GM23248 (cell line): ENCODE results near the gene INAFM1. TPM values are rescaled to one million over a fixed set of nuclear protein-coding genes. Genes with fewer than 3 reads are reported as not detected.

Experiments
- DNase-seq: peaks from one replicate; pipeline ENCODE4 v3.0.0-alpha.2; 2015
- H2AFZ ChIP-seq: fragments of 200-600 bp; sonication (generic); 2 replicates; pipeline ENCODE4 v1.6.1; 2016; ENCODE audit warnings: antibody characterized with exemption
- H3F3A ChIP-seq: fragments of 200-600 bp; sonication (generic); 2 replicates; pipeline ENCODE4 v1.6.1; 2016; ENCODE audit warnings: mild to moderate bottlenecking, antibody characterized with exemption, mixed run types; ENCODE audit not compliant: insufficient read depth
- H3K27ac ChIP-seq: fragments of 200-600 bp; sonication (generic); 2 replicates; pipeline ENCODE4 v1.5.1; 2016; ENCODE audit warnings: mild to moderate bottlenecking
- H3K27me3 ChIP-seq: fragments of 200-600 bp; sonication (generic); replicated peaks from 2 replicates; pipeline ENCODE4 v1.6.1; 2016; ENCODE audit warnings: mild to moderate bottlenecking; ENCODE audit not compliant: insufficient read depth
- H3K36me3 ChIP-seq: fragments of 200-600 bp; sonication (generic); 2 replicates; pipeline ENCODE4 v1.6.1; 2016; ENCODE audit warnings: low read depth, mild to moderate bottlenecking
- H3K4me1 ChIP-seq: fragments of 200-600 bp; sonication (generic); 2 replicates; pipeline ENCODE4 v1.6.1; 2016; ENCODE audit warnings: mild to moderate bottlenecking; ENCODE audit not compliant: insufficient read depth
- H3K4me2 ChIP-seq: fragments of 200-600 bp; sonication (generic); one replicate; pipeline ENCODE4 v1.6.1; 2016; ENCODE audit warnings: mild to moderate bottlenecking; ENCODE audit not compliant: unreplicated experiment
- H3K4me3 ChIP-seq: fragments of 200-600 bp; sonication (generic); 2 replicates; pipeline ENCODE4 v1.5.1; 2016; ENCODE audit warnings: mild to moderate bottlenecking
- H3K79me2 ChIP-seq: fragments of 200-600 bp; sonication (generic); 2 replicates; pipeline ENCODE4 v1.6.1; 2016; ENCODE audit warnings: mild to moderate bottlenecking; ENCODE audit not compliant: insufficient read depth
- H3K9ac ChIP-seq: fragments of 200-600 bp; sonication (generic); 2 replicates; pipeline ENCODE4 v1.6.1; 2016; ENCODE audit warnings: mild to moderate bottlenecking
- H3K9me2 ChIP-seq: fragments of 200-600 bp; sonication (generic); 2 replicates; pipeline ENCODE4 v1.6.1; 2016; ENCODE audit warnings: mixed run types, mild to moderate bottlenecking, moderate library complexity; ENCODE audit not compliant: insufficient read depth
- H3K9me3 ChIP-seq: fragments of 200-600 bp; sonication (generic); one replicate; pipeline ENCODE4 v1.6.1; 2017; ENCODE audit warnings: low read depth
- H4K20me1 ChIP-seq: fragments of 200-600 bp; sonication (generic); 2 replicates; pipeline ENCODE4 v1.6.0; 2016; ENCODE audit not compliant: insufficient read depth
- EZH2 ChIP-seq: fragments of 200-600 bp; sonication (generic); IDR thresholded peaks from 2 replicates; pipeline ENCODE4 v1.6.1; 2018; ENCODE audit warnings: antibody characterized with exemption, mild to moderate bottlenecking; ENCODE audit not compliant: insufficient read depth, poor library complexity, severe bottlenecking
- EZH2phosphoT487 ChIP-seq: fragments of 200-600 bp; sonication (generic); IDR thresholded peaks from 2 replicates; pipeline ENCODE4 v1.6.1; 2018; ENCODE audit warnings: antibody characterized with exemption, moderate library complexity, mild to moderate bottlenecking, low read depth; ENCODE audit not compliant: insufficient read depth
- WGBS, 2 experiments: methylation state at CpG; one replicate each; pipeline ENCODE4 v1.1.6; 2015 to 2017; ENCODE audit warnings: low lambda C conversion rate in 2 of 2, low coverage in 1 of 2; ENCODE audit errors: missing lambda C conversion rate in 2 of 2; 5-methylcytosine and 5-hydroxymethylcytosine counted together
- in situ Hi-C: fragments of 300-500 bp; cut with MboI; formaldehyde crosslinking; loops from 2 replicates; pipeline ENCODE4 v1.15.0; 2020
- polyA plus RNA-seq: library from polyadenylated mRNA; unstranded; fragments of >200 nt; fragmentation: Nextera tagmentation; extraction: Ambion mirVana; gene quantifications from 2 replicates; pipeline ENCODE4 v1.2.1, GENCODE V29; 2016
- total RNA-seq: library from RNA; depleted of rRNA; stranded (reverse); fragments of >200 nt; shearing (Covaris generic); gene quantifications from 2 replicates; pipeline ENCODE4 v1.2.3, GENCODE V29; 2014

INAFM1 gene
- total and polyA plus RNA-seq, 2 experiments from 2014 or later, result 5.2 to 14.1 TPM

DNA sequence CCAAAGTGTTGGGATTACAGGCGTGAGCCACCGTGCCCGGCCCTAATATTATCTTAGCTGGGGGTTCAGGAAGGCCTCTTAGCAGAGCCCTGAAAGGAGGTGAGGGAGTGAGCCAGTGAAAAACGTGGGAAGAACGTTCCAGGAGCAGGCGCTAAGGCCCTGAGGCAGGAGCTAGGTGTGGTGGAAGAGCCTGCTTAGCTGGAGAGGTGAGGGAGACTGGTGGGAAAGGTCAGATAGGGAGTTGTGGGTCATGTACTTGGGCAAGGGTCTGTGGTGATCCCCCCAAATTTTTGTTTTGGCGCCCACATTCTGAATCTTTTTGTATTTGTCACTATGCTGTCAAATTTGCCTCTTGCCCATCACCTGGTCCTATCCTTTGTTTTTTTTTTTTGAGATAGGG is 5.1 kb upstream of the INAFM1 start:
- peaks cover 4% of the 10 kb centered on the region; the same call in 1 of the 2 replicates for H3K36me3 ChIP-seq
- 90 to 91% methylated on average over 7 of the region's 7 CpGs for WGBS, 2 experiments
- DNase-seq, result no peak

DNA sequence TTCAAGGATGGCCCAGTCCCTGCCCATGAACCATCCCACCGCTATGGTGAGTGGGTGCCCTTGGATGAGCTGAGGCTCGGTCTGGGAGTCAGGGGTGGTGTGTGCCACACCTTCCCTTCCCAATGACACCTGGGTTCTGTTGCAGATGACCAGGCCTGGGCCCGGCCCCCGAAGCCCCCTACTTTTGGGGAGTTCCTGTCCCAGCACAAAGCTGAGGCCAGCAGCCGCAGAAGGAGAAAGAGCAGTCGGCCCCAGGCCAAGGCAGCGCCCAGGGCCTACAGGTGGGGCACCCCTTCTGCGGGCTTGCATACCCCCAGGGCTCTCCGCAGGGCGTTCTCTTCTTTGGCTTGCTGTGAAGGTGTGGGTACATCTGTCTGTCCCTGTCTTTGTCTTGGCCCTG is 4.3 kb upstream of the INAFM1 start:
- Histone ChIP-seq H3K4me1 (peaks cover 17% of the 10 kb centered on the region), H3F3A (peaks cover 23% of the 10 kb centered on the region), H3K27ac (no peak overlapping the region), H3K4me3 (no peak overlapping the region), H2AFZ (no peak overlapping the region), H3K9me3 (no peaks in the 10 kb centered on the region), H3K36me3 (peaks cover 4% of the 10 kb centered on the region; the same call in 1 of the 2 replicates), H3K27me3 (no peaks in the 10 kb centered on the region), H3K79me2 (peaks cover 30% of the 10 kb centered on the region; the same call in 1 of the 2 replicates), H3K4me2 (no peak overlapping the region), H4K20me1 (no peaks in the 10 kb centered on the region), H3K9ac (no peak overlapping the region), H3K9me2 (no peaks in the 10 kb centered on the region)
- in situ Hi-C loops, result no loop called here
- DNase-seq, result no peak
- no peak for TF ChIP-seq EZH2
- TF ChIP-seq EZH2phosphoT487, result no peak
- WGBS, 2 experiments, result 90% methylated on average over 10 of the region's 10 CpGs

More for the DNA sequence above, 5.1 kb upstream of the INAFM1 start:
- Histone ChIP-seq H3K27ac (no peak overlapping the region), H3K27me3 (no peaks in the 10 kb centered on the region), H3K4me3 (no peak overlapping the region), H3K9me2 (no peaks in the 10 kb centered on the region), H3F3A (peaks cover 21% of the 10 kb centered on the region), H3K9ac (no peak overlapping the region), H3K79me2 (peaks cover 38% of the 10 kb centered on the region; the same call in 1 of the 2 replicates), H3K9me3 (no peaks in the 10 kb centered on the region), H2AFZ (no peak overlapping the region), H3K4me1 (peaks cover 13% of the 10 kb centered on the region), H4K20me1 (no peaks in the 10 kb centered on the region), H3K4me2 (no peak overlapping the region)
- TF ChIP-seq EZH2, result no peak
- in situ Hi-C loops, result no loop called here

DNA sequence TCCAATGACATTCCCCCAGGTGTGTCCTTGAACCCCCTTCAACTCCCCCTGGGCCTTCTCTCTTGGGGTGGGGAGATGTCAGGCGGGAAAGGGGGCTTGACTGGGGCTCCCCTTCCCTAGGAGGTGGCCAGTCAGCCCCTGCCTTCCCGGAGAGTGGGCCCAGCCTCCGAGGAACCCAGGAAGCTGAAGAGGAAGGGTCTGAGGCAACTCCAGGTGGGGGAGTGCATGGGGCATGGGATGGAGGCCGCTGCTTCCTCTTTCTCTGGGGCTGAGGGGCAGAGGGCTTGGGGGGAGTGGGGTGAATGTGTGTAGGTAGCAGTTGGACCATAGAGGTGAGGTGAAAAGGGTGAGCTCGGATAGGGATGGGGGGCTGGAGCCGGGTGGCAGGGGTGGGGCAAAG is 2.7 kb upstream of the INAFM1 start:
- Histone ChIP-seq H3K4me3 (no peak overlapping the region), H4K20me1 (no peaks in the 10 kb centered on the region), H3K79me2 (peaks cover 27% of the 10 kb centered on the region; the same call in 1 of the 2 replicates), H3K27ac (peak overlapping the region; percentile 94; the same call in 1 of the 2 replicates), H3K27me3 (no peaks in the 10 kb centered on the region), H2AFZ (no peak overlapping the region), H3K9me2 (no peaks in the 10 kb centered on the region), H3K9me3 (no peaks in the 10 kb centered on the region), H3K9ac (no peak overlapping the region), H3K4me2 (no peak overlapping the region), H3K36me3 (0 out of 2 replicates have a peak, but pooled peaks cover 4% of the 10 kb centered on the region), H3K4me1 (peaks cover 27% of the 10 kb centered on the region), H3F3A (peaks cover 33% of the 10 kb centered on the region)
- DNase-seq, result no peak
- 81 to 88% methylated on average over 5 to 6 of the region's 6 CpGs for WGBS, 2 experiments
- in situ Hi-C loops, result no loop called here
- TF ChIP-seq EZH2 (no peak), EZH2phosphoT487 (no peak)

DNA sequence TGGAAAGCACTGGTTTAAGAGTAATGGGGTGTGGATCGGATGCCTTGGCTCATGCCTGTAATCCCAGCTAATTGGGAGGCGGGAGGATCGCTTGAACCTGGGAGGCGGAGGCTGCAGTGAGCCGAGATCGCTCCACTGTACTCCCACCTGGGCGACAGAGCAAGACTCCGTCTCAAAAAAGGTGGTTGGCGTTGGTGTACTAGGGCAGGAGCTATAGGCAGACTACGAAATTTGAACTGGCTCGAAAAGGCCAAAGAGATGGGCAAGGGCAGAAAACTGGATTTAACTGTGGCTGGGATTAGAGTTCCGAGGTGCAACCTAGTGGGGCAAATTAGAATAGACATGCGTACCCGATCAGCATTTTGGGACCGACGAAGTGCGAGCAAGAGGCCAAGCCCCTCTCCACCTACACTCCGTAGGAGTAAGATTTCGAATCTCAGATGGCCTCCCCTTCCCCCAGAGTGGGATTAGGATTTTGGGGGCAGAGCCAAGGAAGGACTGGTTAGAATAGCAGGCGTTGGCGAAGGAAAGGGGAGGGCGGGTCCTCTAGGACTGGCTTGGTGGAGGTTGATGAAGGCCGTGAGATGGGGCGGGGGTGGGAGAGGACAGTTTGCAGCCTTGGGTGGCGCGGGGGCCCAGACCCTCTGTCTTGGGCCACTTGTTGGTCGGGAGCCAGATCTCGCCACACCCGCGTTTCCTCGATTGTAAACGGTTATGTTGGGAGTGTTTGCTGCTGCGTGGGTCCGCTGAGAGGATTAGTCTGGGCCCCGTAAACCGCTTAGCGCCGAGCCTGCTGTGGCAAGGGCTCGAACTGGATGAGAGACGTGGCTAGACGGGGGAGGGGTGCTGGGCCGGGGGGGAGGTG is 2.0 kb upstream of the INAFM1 start:
- Histone ChIP-seq H3K27ac (peak overlapping the region; percentile 94), H3K4me1 (peaks cover 27% of the 10 kb centered on the region), H3K9me3 (no peaks in the 10 kb centered on the region), H3K9me2 (no peaks in the 10 kb centered on the region), H3K79me2 (peaks cover 20% of the 10 kb centered on the region; the same call in 1 of the 2 replicates), H3F3A (peaks cover 33% of the 10 kb centered on the region), H3K9ac (peak overlapping the region; percentile 92), H3K4me2 (peak overlapping the region; percentile 95), H4K20me1 (no peaks in the 10 kb centered on the region), H3K4me3 (peak overlapping the region; percentile 77), H3K27me3 (no peaks in the 10 kb centered on the region), H3K36me3 (0 out of 2 replicates have a peak, but pooled peaks cover 4% of the 10 kb centered on the region), H2AFZ (peak overlapping the region; percentile 25)
- no peak for TF ChIP-seq EZH2
- no peak for TF ChIP-seq EZH2phosphoT487
- in situ Hi-C loops, result no loop called here
- DNase-seq, result peak; percentile 52
- 18 to 25% methylated on average over 39 to 41 of the region's 42 CpGs for WGBS, 2 experiments
